C1 segment of cervical spinal cord (tissue), 14 donors: ENCODE results near the gene MAP1LC3C.
"Not testable (repeated sequence)": the region's sequence is repeated elsewhere in the genome, so short reads cannot be mapped to it uniquely, and the experiment has no call there.

ENCODE experiments used
- DNase-seq, 14 donors: peaks; one replicate each; lab custom pipeline; 2025; lab: John Stamatoyannopoulos, UW

MAP1LC3C gene

DNA sequence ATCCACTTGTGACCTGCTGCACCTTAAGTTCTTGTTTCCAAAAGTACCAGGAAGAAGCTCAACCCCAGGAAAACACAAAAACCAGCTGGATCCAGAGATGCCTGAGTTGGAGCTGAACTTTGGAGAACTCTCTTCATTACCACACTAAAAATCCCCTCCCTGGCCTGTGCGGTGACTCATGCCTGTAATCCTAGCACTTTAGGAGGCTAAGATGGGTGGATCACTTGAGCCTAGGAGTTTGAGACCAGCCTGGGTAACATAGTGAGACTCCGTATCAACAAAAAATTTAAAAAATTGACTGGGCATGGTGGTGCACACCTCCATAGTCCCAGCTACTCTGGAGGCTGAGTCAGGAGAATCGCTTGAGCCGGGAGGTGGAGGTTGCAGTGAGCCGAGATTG lies 6.2 kb downstream of the MAP1LC3C start:
- DNase-seq = no peak

DNA sequence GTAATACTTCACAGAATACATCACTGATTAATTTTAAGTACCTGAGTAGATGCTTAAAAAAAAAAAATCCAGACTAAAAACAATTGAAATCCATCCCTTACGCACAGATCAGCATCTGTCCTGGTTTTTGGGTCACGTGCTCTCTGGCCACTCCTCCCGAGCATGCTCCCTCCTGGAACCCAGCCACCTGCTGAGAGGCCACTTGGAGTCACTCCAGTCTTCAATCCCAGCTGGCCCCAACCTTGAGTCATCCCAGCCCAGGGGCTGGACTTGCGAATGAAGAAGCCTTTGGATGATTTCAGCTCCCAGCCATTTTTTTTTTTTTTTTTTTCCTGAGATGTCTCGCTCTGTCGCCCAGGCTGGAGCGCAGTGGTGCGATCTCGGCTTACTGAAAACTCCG lies 8.9 kb downstream of the MAP1LC3C start:
- DNase-seq = peak in 5 of 14 donors; percentile 1 to 50 (median 39)

DNA sequence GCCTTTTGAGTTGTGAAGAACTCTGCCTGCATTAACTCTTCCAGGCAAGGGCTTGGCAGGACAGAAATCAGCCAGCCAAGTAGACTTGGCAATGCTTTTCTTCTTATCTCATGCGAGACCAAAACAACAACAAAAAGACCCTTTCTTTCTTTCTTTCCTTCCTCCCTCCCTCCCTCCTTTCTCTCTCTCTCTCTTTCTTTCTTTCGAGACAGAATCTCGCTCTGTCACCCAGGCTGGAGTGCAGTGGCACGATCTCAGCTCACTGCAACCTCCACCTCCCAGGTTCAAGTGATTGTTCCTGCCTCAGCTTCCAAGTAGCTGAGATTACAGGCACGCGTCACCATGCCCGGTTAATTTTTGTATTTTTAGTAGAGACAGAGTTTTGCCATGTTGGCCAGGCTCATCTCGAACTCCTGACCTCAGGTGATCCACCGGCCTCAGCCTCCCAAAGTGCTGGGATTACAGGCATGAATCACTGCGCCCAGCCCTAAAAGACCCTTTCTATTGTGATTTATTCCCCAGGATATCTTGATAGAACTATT lies 10.4 kb downstream of the MAP1LC3C start:
- DNase-seq = not testable (repeated sequence)

DNA sequence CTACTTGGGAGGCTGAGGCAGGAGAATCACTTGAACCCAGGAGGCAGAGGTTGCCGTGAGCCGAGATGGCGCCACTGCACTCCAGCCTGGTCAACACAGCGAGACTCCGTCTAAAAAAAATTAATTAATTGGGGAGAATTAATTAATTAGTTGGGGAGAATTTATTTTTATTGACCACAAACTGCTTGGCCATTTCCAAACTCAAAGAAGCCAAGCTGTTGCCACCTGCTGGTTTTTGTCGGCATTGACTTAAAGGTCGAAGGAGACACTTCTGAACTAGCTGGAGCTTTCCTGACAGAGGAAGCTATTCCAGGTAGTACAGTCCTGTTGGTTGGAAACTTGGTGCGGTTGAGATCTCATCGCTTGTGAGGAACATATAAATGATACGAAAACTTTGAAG lies 13.1 kb downstream of the MAP1LC3C start:
- peak in 2 of 14 donors; percentile 1 for DNase-seq

DNA sequence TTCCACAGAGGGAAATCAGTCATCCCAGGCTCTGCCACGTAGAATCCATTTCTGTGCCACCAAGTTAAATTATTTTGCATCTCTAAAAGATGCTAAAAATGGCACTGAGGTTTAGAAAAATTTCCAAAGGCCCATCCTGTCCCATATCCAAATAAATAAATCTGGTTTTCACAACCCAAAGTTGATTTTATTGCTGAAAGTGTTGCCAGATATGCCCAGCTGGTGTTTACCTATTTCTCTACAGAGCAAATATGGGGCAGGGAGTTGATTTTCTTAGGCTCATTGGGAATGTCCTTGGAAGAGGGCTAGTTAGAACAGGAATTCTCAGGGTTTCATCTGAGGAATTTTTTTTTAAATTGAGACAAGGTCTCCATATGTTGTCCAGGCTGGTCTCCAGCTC lies 19.0 kb downstream of the MAP1LC3C start:
- no peak for DNase-seq

DNA sequence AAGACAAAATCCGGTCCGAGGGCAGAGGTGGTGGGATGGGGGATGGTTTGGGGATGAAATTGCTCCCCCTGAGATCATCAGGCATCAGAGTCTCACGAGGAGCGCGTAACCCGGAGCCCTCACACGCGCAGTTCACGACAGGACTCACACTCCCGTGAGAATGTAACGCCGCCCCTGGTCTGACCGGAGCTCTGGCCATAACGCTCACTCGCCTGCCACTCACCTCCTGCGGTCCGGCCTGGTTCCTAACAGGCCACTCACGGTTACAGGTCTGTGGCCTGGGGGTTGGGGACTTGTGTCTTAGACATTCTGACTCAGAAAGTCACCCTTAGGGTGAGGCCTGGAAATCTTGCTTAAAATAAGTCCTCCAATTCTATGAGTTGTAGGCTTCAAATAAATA lies 19.8 kb downstream of the MAP1LC3C start:
- no peak for DNase-seq

DNA sequence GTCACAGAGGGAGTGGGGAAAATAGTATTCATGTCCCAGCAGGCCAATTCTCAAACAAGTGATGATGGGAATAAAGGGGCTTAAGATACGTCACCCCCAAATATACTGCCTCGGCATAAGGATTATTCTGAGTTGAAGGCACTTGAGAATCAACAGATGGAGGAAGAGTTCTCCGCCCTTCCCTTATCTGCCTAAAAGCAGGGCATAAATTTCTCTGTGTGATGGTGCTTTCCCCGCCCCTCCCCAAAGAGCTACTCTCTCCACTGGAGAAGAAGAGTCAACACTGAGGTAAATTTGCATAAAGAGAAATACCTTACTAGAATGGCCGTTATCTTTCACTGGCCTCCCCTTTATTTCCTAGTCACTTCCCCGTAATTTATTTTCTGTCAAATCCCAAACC lies 22.7 kb downstream of the MAP1LC3C start:
- no peak for DNase-seq

DNA sequence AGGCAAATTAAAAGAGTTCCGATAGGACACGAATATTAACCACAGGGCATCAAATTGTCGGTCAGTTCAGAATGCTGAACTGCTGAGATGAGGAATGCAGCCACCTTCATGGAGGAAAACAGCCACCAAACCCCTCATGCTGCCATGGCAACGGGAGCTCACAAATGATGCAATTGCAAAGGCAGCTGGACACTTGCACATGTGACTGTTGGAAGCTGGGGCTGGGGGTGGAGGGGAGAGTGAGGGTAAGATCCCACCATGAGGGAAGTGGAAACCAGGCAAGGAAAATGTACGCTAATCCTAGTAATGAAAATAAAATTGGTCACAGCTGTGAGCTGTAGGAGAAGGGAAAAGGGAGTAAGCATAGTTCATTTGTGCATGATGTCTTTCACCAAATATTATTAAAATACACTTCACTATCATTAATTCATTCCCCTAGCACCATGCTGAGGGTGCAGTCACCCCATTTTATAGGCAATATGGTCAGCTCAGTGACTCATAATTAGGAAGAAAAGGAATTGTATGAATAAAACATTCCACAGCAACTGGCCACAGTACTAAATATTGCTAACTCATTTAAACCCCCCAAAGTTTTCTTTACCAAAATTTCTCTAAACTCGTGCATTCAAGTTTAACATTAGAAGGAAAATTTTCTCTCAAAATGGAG lies 26.1 kb downstream of the MAP1LC3C start:
- no peak for DNase-seq

DNA sequence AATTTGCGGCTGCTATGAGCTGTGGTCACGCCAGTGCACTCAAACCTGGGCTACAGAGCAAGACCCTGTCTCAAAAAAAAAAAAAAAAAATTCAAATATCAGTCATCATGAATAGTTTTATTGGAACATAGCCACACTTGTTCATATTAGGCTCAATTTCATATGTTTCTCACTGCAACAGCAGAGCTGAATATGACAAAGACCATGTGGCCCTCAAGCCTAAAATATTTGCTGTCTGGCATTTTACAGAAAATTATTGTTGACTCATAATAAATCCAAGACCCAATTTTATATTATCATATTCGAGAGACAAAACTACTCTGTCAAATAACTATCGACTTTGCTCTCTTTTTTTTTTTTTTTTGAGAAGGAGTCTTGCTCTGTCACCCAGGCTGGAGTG lies 30.3 kb downstream of the MAP1LC3C start:
- DNase-seq = no peak

DNA sequence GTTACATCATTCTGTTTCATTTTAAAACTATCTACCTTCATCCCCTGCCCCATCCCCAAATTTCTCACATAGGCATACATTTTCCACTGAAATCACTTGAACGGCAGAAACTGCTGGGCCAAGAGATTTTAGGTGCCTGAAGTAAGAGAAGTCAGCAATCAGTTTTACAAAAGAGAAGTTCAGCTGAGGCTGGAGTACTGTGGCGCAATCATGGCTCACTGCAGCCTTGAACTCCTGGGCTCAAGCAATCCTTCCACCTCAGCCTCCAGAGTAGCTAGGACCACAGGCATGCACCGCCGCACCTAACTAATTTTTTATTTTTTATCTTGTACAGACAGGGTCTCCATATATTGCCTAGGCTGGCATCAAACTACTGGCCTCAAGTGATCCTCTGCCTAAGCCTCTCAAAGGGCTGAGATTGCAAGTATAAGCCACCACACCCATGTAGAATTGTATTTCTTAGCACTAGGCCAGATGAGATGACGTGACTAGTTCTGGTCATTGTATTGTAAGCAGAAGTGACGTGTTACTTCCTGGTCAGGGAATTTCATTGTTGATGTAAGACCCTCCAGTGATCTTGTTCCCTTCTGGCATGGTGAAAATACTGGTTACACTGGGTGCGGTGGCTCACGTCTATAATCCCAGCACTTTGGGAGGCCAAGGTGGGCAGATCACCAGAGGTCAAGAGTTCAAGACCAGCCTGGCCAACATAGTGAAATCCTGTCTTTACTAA lies 34.2 kb downstream of the MAP1LC3C start:
- DNase-seq = no peak

DNA sequence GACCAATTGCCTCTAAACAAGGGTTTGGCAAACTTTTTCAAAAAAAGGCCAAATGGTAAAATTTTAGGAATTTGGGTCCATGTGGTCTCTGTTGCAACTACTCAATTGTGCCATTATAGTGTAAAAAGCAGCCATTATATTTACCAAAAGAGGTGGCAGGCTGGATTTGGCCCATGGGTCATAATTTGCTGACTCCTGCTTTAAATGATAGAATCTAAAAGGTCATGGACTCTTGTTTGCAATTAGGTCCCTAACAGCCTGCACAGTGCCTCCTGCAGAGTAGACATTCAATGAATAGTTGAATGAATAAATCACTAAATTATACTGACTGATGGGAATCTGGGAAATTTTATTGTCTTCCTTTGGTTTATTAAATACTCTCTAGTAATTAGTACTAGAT lies 35.2 kb downstream of the MAP1LC3C start:
- DNase-seq = no peak

DNA sequence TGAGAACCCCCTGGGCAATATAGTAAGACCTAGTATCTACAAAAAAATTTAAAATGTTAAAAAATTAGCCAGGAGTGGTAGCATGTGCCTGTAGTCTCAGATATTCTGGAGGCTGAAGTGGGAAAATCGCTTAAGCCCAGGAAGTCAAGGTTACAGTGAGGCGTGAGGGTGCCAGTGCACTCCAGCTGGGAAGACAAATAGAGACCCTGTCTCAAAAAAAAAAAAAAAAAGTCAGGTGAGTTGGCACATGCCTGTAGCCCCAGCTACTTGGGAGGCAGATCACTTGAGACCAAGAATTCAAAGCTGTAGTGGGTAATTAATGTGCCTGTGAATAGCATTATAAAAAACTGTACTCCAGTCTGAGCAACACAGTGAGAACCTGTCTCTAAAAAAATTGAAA lies 36.7 kb downstream of the MAP1LC3C start:
- DNase-seq = no peak

DNA sequence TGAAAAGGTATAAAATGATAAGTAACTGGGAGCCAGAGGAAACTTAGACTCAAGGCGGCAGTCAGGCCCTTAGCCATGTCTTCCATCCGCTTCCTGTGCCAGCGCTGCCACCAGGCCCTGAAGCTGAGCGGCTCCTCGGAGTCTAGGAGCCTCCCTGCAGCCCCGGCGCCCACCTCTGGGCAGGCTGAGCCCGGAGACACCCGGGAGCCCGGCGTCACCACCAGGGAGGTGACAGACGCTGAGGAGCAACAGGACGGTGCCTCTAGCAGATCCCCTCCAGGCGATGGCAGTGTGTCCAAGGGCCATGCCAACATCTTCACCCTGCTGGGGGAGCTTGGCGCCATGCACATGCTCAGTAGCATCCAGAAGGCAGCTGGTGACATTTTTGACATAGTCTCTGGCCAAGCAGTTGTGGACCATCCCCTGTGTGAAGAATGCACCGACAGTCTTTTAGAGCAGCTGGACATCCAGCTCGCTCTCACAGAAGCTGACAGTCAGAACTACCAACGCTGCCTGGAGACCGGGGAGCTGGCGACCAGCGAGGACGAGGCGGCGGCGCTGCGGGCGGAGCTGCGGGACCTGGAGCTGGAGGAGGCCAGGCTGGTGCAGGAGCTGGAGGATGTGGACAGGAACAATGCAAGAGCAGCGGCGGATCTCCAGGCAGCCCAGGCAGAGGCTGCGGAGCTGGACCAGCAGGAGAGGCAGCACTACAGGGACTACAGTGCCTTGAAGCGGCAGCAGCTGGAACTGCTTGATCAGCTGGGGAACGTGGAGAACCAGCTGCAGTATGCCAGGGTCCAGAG lies 41.0 kb downstream of the MAP1LC3C start, which contains the start of gene BECN2:
Gene BECN2 (plus strand): TSS at position 76 of the 803 bp plus-strand sequence. CDS start 0 bp downstream, at position 76.
- DNase-seq = no peak

DNA sequence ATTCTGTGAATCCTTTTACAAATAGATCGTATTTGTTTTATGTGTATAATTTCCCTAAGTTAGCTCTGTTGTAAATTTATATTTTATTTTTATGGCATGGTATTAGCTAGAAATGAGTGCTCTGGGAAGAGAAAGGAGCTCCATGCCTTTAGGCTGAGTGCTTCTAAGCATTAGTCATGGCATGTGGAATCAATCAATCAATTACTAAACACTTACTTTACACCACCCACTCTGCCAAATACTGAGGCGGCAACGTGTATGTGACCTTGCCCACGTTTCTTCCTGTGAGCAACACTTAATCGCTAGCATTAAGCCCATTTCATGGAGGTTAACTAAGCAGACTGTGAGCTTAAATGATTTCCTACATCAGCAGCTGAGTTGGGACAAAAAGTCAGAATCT lies 48.5 kb downstream of the MAP1LC3C start:
- no peak for DNase-seq

DNA sequence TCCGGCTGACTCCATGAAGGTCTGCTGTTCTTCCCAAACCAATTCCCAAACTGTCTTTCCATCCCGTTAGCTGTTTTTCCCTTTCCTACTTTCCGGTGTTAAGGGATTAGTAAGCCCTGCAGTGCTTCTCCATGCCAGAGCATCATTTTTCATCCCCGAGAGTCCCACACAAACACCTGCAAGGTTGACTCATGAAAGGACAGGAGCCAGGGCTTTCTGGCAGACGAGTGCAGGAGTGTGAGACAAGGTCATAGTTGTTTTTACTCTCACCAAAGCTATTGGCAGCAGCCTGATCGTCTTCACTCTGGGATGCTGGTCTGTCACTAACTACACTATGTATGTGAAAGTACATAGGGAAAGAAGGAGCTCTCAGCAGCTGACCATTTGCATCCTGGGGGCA lies 51.5 kb downstream of the MAP1LC3C start:
- no peak for DNase-seq
